ENCODE measurements around the gene RNF17. TPM values are rescaled to one million over a fixed set of nuclear protein-coding genes. Genes with fewer than 3 reads are reported as not detected.

RNF17 gene
- total RNA-seq, 4 donors from 2014 or later: 0.21 to 2.0 TPM; not detected in 2

- TF ChIP-seq EP300 (IDR thresholded peaks at IDR 0.05) (no peak), CTCF (IDR thresholded peaks at IDR 0.05) (no peak), POLR2A (IDR thresholded peaks at IDR 0.05) (no peak)
- Histone ChIP-seq H3K27ac (no peak overlapping the region), H3K4me3 (no peak overlapping the region), H3K9me3 (no peaks in the 10 kb centered on the region), H3K4me1 (no peaks in the 10 kb centered on the region), H3K27me3 (no peaks in the 10 kb centered on the region), H3K36me3 (no peaks in the 10 kb centered on the region)
- DNase-seq (ENCODE audit: low spot score in 2 of 2): no peak
- WGBS, 2 donors: 83 to 85% methylated on average over 1 of the region's 1 CpG
Observed at GRCh38 chr13:24877531-24877930, 113.6 kb downstream of the RNF17 start.

- Histone ChIP-seq H3K4me1 (no peaks in the 10 kb centered on the region), H3K9me3 (no peaks in the 10 kb centered on the region), H3K27me3 (no peaks in the 10 kb centered on the region), H3K4me3 (no peak overlapping the region), H3K27ac (no peak overlapping the region), H3K36me3 (peaks cover 0 to 7% (median 0%) of the 10 kb centered on the region in 3 donors)
- DNase-seq (ENCODE audit: low spot score in 2 of 2): no peak
- WGBS, 2 donors: 83% methylated on average over 2 of the region's 2 CpGs
- TF ChIP-seq EP300 (IDR thresholded peaks at IDR 0.05) (no peak), POLR2A (IDR thresholded peaks at IDR 0.05) (no peak), CTCF (IDR thresholded peaks at IDR 0.05) (no peak)
Observed at GRCh38 chr13:24878340-24878739, 114.4 kb downstream of the RNF17 start.

- Histone ChIP-seq H3K36me3 (peaks cover 0 to 39% (median 0%) of the 10 kb centered on the region in 3 donors), H3K4me1 (no peaks in the 10 kb centered on the region), H3K4me3 (no peak overlapping the region), H3K9me3 (no peaks in the 10 kb centered on the region), H3K27me3 (no peaks in the 10 kb centered on the region), H3K27ac (no peak overlapping the region)
- WGBS, 2 donors: 92 to 93% methylated on average over 2 of the region's 2 CpGs
- TF ChIP-seq POLR2A (IDR thresholded peaks at IDR 0.05) (no peak), CTCF (IDR thresholded peaks at IDR 0.05) (no peak), EP300 (IDR thresholded peaks at IDR 0.05) (no peak)
- DNase-seq (ENCODE audit: low spot score in 2 of 2): no peak
Observed at GRCh38 chr13:24882665-24883064, 118.7 kb downstream of the RNF17 start.

GRCh38 chr13:24887759-24888158 lies 123.8 kb downstream of the RNF17 start:
- Histone ChIP-seq H3K27ac (no peak overlapping the region), H3K9me3 (no peaks in the 10 kb centered on the region), H3K36me3 (peaks cover 0 to 82% (median 0%) of the 10 kb centered on the region in 3 donors), H3K4me1 (no peaks in the 10 kb centered on the region), H3K4me3 (no peak overlapping the region), H3K27me3 (no peaks in the 10 kb centered on the region)
- TF ChIP-seq POLR2A (IDR thresholded peaks at IDR 0.05) (no peak), EP300 (IDR thresholded peaks at IDR 0.05) (no peak), CTCF (IDR thresholded peaks at IDR 0.05) (no peak)
- DNase-seq (ENCODE audit: low spot score in 2 of 2): no peak
- WGBS, 2 donors: 96 to 97% methylated on average over 6 of the region's 6 CpGs

- Histone ChIP-seq H3K4me3 (no peak overlapping the region), H3K36me3 (peaks cover 0 to 77% (median 0%) of the 10 kb centered on the region in 3 donors), H3K27me3 (no peaks in the 10 kb centered on the region), H3K4me1 (no peaks in the 10 kb centered on the region), H3K9me3 (no peaks in the 10 kb centered on the region), H3K27ac (no peak overlapping the region)
- TF ChIP-seq POLR2A (IDR thresholded peaks at IDR 0.05) (no peak), CTCF (IDR thresholded peaks at IDR 0.05) (no peak), EP300 (IDR thresholded peaks at IDR 0.05) (no peak)
- no peak for DNase-seq (ENCODE audit: low spot score in 2 of 2)
- WGBS, 2 donors: 89 to 90% methylated on average over 3 of the region's 3 CpGs
Observed at GRCh38 chr13:24888291-24888931, 124.4 kb downstream of the RNF17 start.
